ENCODE results near the gene SEPTIN1.

SEPTIN1 gene

GRCh38 chr16:30382111-30382881, at the start of gene SEPTIN1:
TSS of gene SEPTIN1 (minus strand) at chr16:30382561. CDS start at chr16:30382542, 19 bp downstream.
- DNase-seq: peak; percentile 80

GRCh38 chr16:30430428-30430970, 48.1 kb upstream of the SEPTIN1 start:
- DNase-seq: no peak

GRCh38 chr16:30429678-30430427, 47.5 kb upstream of the SEPTIN1 start, which contains the start of gene DCTPP1:
TSS of gene DCTPP1 (minus strand) at chr16:30430030. CDS start at chr16:30429980, 50 bp downstream.
- peak; percentile 97 for DNase-seq

GRCh38 chr16:30429418-30429677, 47.0 kb upstream of the SEPTIN1 start:
- DNase-seq: no peak

- no peak for DNase-seq
Measured at GRCh38 chr16:30428055-30428454, 45.7 kb upstream of the SEPTIN1 start.

GRCh38 chr16:30421010-30421409, 38.6 kb upstream of the SEPTIN1 start:
- no peak for DNase-seq

GRCh38 chr16:30418350-30419181, 36.2 kb upstream of the SEPTIN1 start:
- no peak for DNase-seq

GRCh38 chr16:30417529-30418349, 35.4 kb upstream of the SEPTIN1 start:
- peak; percentile 91 for DNase-seq

GRCh38 chr16:30416624-30417528, 34.5 kb upstream of the SEPTIN1 start:
- no peak for DNase-seq

GRCh38 chr16:30416047-30416603, 33.8 kb upstream of the SEPTIN1 start:
- DNase-seq: no peak

GRCh38 chr16:30414159-30414558, 31.8 kb upstream of the SEPTIN1 start:
- DNase-seq: no peak

- DNase-seq: no peak
Measured at GRCh38 chr16:30413112-30413806, 30.9 kb upstream of the SEPTIN1 start.

- DNase-seq: peak; percentile 93
Measured at GRCh38 chr16:30409125-30410060, 27.0 kb upstream of the SEPTIN1 start.

- DNase-seq: no peak
Measured at GRCh38 chr16:30407804-30408534, 25.6 kb upstream of the SEPTIN1 start.

- DNase-seq: peak; percentile 94
Measured at GRCh38 chr16:30407102-30407803, 24.9 kb upstream of the SEPTIN1 start, which contains the start of gene ZNF771. TSS of gene ZNF771 (plus strand) at chr16:30407606. CDS start at chr16:30408054, 448 bp downstream.

- no peak for DNase-seq
Measured at GRCh38 chr16:30406795-30407101, 24.4 kb upstream of the SEPTIN1 start.

GRCh38 chr16:30401768-30402425, 19.5 kb upstream of the SEPTIN1 start:
- DNase-seq: no peak
